GM13976 (cell line): Measurements from ENCODE around the gene ATAD2B.

Source experiments
- DNase-seq: peaks from one replicate; pipeline ENCODE4 v3.0.0; 2012; ENCODE audit warnings: low spot score
- in situ Hi-C: fragments of 300-500 bp; cut with MboI; formaldehyde crosslinking; loops from one replicate; pipeline ENCODE4 v1.12.0; 2022; ENCODE audit warnings: low sequenced_read_pairs, mixed read lengths, inconsistent platforms; ENCODE audit not compliant: unreplicated experiment
- TF ChIP-seq, protein P1 (sequence below): IDR thresholded peaks from 2 replicates; pipeline ENCODE4 v1.5.1; 2012; ENCODE audit warnings: borderline replicate concordance, mild to moderate bottlenecking; ENCODE audit not compliant: insufficient read depth; ENCODE audit errors: extremely low read depth, missing control alignments, control extremely low read depth

The ATAD2B gene

DNA sequence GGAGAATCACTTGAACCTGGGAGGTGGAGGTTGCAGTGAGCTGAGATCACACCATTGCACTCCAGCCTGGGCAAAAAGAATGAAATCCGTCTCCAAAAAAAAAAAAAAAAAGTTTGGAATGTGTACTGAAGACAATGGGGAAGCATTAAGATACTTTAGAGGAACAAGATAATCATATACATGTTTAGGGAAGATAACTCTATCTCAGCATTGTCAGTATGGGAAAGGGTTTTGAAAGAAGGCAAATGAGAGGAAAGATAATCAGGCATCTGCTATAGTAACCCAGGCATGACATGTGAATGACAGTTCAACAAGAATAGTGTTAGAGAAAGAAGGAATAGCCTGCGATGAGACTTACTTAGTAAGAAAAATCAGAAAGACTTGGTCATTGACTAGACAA lies 112.0 kb downstream of the ATAD2B start:
- TF ChIP-seq, protein P1, sequence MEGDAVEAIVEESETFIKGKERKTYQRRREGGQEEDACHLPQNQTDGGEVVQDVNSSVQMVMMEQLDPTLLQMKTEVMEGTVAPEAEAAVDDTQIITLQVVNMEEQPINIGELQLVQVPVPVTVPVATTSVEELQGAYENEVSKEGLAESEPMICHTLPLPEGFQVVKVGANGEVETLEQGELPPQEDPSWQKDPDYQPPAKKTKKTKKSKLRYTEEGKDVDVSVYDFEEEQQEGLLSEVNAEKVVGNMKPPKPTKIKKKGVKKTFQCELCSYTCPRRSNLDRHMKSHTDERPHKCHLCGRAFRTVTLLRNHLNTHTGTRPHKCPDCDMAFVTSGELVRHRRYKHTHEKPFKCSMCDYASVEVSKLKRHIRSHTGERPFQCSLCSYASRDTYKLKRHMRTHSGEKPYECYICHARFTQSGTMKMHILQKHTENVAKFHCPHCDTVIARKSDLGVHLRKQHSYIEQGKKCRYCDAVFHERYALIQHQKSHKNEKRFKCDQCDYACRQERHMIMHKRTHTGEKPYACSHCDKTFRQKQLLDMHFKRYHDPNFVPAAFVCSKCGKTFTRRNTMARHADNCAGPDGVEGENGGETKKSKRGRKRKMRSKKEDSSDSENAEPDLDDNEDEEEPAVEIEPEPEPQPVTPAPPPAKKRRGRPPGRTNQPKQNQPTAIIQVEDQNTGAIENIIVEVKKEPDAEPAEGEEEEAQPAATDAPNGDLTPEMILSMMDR = no peak
- no peak for DNase-seq
- in situ Hi-C loops = no loop called here

GRCh38 chr2:23813438-23813837 lies 113.5 kb downstream of the ATAD2B start:
- DNase-seq = no peak
- TF ChIP-seq, protein P1 = no peak
- in situ Hi-C loops = no loop called here

DNA sequence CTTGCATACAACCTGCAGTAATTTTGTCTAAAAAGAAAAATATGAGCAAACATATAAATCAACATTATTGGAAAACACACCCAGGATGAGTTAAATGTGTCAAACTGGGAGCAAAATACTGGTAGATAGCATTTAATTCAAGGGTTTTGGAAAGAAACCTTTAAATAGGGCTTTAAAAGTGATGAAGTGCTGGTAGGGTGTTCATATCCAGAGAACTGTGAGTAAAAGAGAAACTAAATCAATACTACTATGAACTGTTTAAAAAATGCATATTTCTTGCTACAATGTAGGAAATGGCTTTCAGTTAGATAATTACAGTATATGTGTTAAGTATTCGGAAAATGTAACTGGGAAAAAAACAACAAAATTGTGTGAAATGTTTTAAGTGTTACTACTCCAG lies 117.8 kb downstream of the ATAD2B start:
- TF ChIP-seq, protein P1 = no peak
- DNase-seq = no peak
- in situ Hi-C loops = no loop called here

GRCh38 chr2:23806665-23807249 lies 120.2 kb downstream of the ATAD2B start:
- DNase-seq = no peak
- TF ChIP-seq, protein P1 = no peak
- in situ Hi-C loops = no loop called here

- in situ Hi-C loops = no loop called here
- no peak for DNase-seq
- TF ChIP-seq, protein P1 = no peak
These were observed 120.7 kb downstream of the ATAD2B start for GRCh38 chr2:23806201-23806600.

GRCh38 chr2:23803965-23804542 lies 122.9 kb downstream of the ATAD2B start:
- in situ Hi-C loops = no loop called here
- TF ChIP-seq, protein P1 = no peak
- no peak for DNase-seq
